Measurements from ENCODE around the gene SPA17.

Gene SPA17

DNA sequence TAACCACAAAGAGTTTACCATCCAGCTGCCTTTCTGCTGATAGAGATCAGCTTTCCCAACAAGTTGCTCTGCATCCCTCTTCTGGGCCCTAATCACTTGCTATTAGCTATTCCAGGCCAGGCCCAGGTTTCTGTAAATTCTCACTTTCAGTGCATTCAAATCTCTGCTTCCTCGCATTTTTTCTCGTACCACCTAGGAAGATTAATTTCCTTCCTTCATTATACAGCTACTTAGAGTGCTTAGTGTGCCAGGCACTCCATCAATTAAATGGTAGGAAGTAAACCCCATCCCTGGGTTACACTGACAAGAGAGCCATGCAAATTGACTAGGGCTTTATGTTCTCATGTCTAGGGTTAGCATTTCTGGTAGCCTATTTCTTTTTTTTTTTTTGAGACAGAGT is 9.8 kb upstream of the SPA17 start:
- no peak for DNase-seq

DNA sequence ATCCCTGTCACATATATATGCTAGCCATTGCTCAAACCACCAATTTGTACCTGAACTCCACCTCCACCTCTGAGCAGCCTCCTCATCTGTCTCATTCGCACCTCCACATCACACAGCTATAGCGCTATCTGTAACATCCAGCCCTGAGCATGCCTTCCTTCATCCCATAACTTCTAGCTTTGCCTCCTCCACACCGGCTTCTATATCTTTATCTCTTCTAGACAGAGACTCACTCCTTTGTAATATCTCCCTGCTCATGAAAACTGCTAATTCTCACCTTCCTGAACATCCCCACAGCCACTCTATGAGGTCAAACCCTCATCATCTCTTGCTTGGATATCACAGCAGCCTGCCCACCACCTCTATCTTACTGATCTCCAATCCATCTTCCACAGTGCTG is 6.1 kb upstream of the SPA17 start:
- DNase-seq = no peak

- peak; percentile 97 for DNase-seq
Observed at GRCh38 chr11:124669193-124669592, 4.5 kb upstream of the SPA17 start.

- no peak for DNase-seq
Observed at GRCh38 chr11:124670732-124671131, 3.0 kb upstream of the SPA17 start.

DNA sequence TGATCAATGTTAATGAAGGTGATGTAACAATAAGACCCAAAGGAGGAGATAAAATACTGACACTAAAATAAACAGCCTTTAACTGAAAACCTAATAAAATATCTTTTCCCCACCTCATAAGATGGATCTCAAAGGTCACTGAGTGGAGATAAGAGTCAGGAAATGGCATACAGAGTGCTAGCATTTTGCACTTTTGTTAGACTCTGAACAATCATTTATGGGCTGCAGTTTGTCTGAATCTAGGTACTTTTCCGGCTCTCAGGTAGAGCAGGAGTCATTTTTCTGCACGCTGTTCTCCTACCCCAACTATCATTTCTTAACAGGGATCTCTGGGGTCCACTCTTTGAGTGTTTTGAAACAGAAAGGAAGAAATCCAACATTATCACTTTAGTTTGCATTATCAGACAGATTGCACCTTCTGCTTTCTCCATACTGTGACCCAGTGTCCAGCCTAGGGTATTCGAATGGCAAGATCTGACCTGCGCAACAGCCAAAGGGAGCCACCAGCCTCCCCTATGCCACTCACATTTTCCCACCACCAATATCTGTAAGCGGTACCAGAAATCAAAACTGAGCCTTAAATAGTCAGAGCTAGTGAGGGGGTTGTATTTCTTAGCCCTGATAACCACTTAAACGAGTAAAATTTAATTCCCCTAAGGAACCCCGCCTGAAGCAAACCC is 1.0 kb upstream of the SPA17 start:
- DNase-seq = no peak

GRCh38 chr11:124674168-124674517 is 439 bp downstream of the SPA17 start:
- no peak for DNase-seq

- no peak for DNase-seq
Observed at GRCh38 chr11:124674571-124674970, 867 bp downstream of the SPA17 start.

- DNase-seq = no peak
Observed at GRCh38 chr11:124676386-124676785, 2.7 kb downstream of the SPA17 start.

GRCh38 chr11:124678416-124678815 is 4.7 kb downstream of the SPA17 start:
- DNase-seq = no peak

- DNase-seq = no peak
Observed at GRCh38 chr11:124681421-124681820, 7.7 kb downstream of the SPA17 start.

DNA sequence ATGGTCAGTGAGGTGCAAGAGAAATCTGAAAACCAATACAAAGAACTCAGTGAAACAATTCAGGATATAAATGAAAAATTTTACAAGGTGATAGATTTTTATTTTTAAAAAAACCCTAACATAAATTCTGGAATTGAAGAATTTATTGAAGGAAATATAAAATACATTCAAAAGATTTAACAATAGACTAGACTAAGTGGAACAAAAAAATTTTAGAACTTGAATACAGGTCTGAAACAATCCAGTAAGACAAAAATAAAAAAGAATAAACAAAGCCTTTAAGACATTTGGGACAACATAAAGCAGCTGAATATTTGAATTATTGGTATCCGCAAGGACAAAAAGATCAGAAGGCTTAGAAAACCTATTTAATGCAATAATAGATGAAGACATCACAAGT is 8.7 kb downstream of the SPA17 start:
- no peak for DNase-seq

DNA sequence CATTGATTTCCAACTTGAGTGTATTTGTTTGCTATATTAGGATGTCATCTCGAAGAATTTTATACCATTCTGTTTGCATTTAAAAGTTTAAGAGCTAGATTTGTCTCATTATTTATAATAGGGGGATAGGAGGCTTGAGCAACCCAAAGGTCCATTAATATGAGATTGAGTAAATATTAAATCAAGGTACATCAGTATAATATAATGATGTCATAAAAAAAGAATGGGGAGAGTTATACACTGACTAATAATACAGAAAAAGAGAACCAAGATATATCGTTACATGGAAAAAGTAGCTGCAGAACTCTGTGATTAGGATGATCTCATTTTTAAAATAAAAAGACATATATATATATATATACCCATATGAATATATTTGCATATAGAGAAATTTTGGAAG is 19.4 kb downstream of the SPA17 start:
- DNase-seq = no peak

GRCh38 chr11:124699547-124699946 is 25.8 kb downstream of the SPA17 start:
- DNase-seq = no peak

- DNase-seq = no peak
Observed at GRCh38 chr11:124700028-124700427, 26.3 kb downstream of the SPA17 start.

GRCh38 chr11:124707829-124708228 is 34.1 kb downstream of the SPA17 start:
- DNase-seq = no peak

DNA sequence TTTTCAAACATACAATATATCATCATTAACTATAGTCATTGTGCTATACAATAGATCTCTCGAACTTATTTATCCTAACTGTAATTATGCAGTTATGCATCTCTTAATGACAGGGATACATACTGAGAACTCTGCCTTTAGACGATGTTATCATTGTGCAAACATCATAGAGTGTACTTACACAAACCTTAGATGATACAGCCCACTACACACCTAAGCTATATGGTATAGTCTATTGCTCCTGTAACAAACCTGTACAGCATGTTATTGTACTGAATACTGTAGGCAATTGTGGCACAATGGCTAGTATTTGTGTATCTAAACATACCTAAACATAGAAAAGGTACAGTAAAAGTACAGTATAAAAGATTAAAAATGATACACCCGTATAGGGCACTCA is 38.7 kb downstream of the SPA17 start:
- no peak for DNase-seq

- DNase-seq = no peak
Observed at GRCh38 chr11:124716591-124716990, 42.9 kb downstream of the SPA17 start.

DNA sequence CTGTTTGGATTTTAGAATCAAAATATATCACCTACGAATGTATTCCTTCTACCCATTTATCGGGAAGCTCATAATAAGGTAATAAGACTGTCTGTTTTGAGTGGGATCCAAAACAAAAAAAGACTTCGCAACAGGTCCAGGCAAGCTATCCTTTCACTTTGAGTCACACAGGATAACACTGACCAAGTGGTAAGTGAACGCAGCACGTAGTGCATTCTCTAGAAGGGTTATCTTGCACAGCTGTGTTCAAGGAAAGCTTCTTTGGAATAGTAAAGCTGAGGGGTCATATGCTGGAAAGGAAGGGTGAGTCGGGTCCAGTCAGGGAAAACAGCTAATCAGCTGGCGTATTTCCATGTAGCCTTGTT is 43.7 kb downstream of the SPA17 start:
- DNase-seq = no peak

GRCh38 chr11:124717786-124718651 is 44.3 kb downstream of the SPA17 start:
- peak; percentile 76 for DNase-seq

GRCh38 chr11:124718801-124719200 is 45.1 kb downstream of the SPA17 start:
- DNase-seq = no peak

- no peak for DNase-seq
Observed at GRCh38 chr11:124719534-124719933, 45.8 kb downstream of the SPA17 start.

GRCh38 chr11:124722176-124722575 is 48.5 kb downstream of the SPA17 start:
- DNase-seq = peak; percentile 38

DNA sequence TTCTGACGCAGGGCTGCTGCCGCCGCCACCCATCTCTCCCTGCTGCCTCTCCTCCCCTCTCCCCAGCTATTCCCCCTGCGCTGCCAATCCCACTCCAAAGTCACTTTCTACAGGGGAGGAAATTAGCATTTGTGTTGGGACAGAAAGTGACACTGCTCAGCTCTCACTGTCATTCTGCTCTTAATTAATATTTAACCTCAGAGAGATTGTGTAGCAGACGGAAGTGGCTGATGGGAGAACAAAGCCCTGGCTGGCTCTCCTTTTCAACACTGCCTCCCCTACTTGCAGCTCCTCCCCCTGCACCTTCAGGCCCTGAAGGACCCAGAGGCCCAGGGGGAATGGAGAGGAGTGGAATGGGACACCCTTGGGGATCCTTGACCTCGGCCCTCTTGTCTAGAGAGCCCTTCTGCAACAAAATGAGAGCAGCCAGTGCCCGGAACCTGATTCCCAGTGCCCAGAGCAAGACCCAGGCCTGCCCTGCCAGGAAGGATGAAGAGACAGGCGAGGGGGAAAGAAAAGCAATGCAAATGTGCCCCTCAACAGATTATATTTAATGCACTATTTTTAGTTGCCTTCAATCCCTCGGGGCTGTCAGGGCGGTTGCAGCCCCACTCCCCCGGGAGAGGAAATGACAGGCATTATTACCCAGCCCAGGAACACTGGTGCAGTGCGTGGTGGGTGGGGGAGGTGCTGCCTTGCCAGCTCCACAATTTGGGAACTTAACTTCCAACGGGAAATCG is 51.4 kb downstream of the SPA17 start:
- peak; percentile 91 for DNase-seq

DNA sequence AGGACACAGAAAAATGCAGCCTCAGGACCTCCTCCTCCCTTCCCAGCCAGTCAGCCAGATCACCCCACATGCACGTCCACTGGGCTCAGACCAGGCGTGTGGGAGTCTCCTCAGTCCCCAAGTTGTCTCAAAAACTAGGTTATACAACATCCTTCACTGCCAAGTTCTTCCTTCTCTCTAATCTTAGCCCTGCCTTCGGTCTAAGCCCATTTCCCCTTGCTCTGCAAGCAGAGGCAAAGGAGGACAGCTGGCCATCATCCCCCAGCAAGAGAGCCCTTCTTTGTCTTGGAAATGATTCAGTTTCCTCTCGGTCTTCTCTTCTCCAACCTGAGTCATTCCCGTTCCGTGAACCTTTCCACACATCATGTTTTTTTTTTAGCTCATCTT is 52.0 kb downstream of the SPA17 start:
- DNase-seq = no peak
